SU-DHL-6 (cell line): ENCODE results near the gene STYXL1.
"Not testable (repeated sequence)": the region's sequence is repeated elsewhere in the genome, so short reads cannot be mapped to it uniquely, and the experiment has no call there.

Experiments
- H2AFZ ChIP-seq: fragments of 200-600 bp; sonication (generic); 2 replicates; pipeline ENCODE4 v1.6.1; 2014; ENCODE audit warnings: low read depth, mild to moderate bottlenecking, moderate library complexity, mixed read lengths, antibody characterized with exemption, low read length; ENCODE audit not compliant: severe bottlenecking
- H3F3A ChIP-seq: fragments of 200-600 bp; shearing (Covaris generic); 2 replicates; pipeline ENCODE4 v1.6.0; 2016; ENCODE audit warnings: antibody characterized with exemption, mild to moderate bottlenecking; ENCODE audit not compliant: insufficient read depth
- H3K27ac ChIP-seq: fragments of 200-600 bp; sonication (generic); 2 replicates; pipeline ENCODE4 v1.5.1; 2016; ENCODE audit warnings: low read depth, mild to moderate bottlenecking, low read length, moderate library complexity, mixed read lengths
- H3K27me3 ChIP-seq: fragments of 200-600 bp; sonication (generic), shearing (Covaris generic); 2 replicates; pipeline ENCODE4 v1.6.0; 2014; ENCODE audit warnings: mild to moderate bottlenecking, low read length
- H3K36me3 ChIP-seq: fragments of 200-600 bp; sonication (generic); 2 replicates; pipeline ENCODE4 v1.6.1; 2014; ENCODE audit warnings: mild to moderate bottlenecking, low read length, mixed read lengths
- H3K4me2 ChIP-seq: fragments of 300-600, 200-600 bp; shearing (Covaris generic), sonication (generic); 2 replicates; pipeline ENCODE4 v1.6.0; 2014; ENCODE audit warnings: low read length, low read depth, mild to moderate bottlenecking; ENCODE audit not compliant: poor library complexity, severe bottlenecking
- H3K4me3 ChIP-seq: fragments of 200-600 bp; sonication (generic); 2 replicates; pipeline ENCODE4 v1.5.1; 2014; ENCODE audit warnings: antibody characterized with exemption, low read length, mild to moderate bottlenecking, mixed read lengths; ENCODE audit not compliant: insufficient read depth, poor library complexity, severe bottlenecking
- H3K79me2 ChIP-seq: fragments of 200-600 bp; sonication (generic); 2 replicates; pipeline ENCODE4 v1.6.1; 2014; ENCODE audit warnings: mild to moderate bottlenecking, low read length, moderate library complexity; ENCODE audit not compliant: insufficient read depth
- H3K9ac ChIP-seq: fragments of 200-600 bp; sonication (generic); 2 replicates; pipeline ENCODE4 v1.7.0; 2014; ENCODE audit warnings: mild to moderate bottlenecking, low read length
- H3K9me2 ChIP-seq: fragments of 200-600 bp; sonication (generic); replicated peaks from 2 replicates; pipeline ENCODE4 v1.6.1; 2014; ENCODE audit warnings: low read length; ENCODE audit not compliant: insufficient read depth
- H3K9me3 ChIP-seq: fragments of 200-600 bp; sonication (generic); 2 replicates; pipeline ENCODE4 v1.6.1; 2014; ENCODE audit warnings: low read length, mixed read lengths; ENCODE audit not compliant: insufficient read depth
- H4K20me1 ChIP-seq: fragments of 200-600 bp; sonication (generic); 2 replicates; pipeline ENCODE4 v1.6.1; 2014; ENCODE audit warnings: low read depth, mild to moderate bottlenecking, antibody characterized with exemption, low read length, moderate library complexity, mixed read lengths
- EZH2phosphoT487 ChIP-seq: fragments of 200-600 bp; sonication (generic), shearing (Covaris generic); conservative IDR thresholded peaks from 2 replicates; pipeline ENCODE4 v1.6.1; 2018; ENCODE audit warnings: mild to moderate bottlenecking, antibody characterized with exemption, low read length, moderate library complexity, mixed read lengths
- TF ChIP-seq, protein P1 (sequence below): fragments of 200-600 bp; sonication (generic); IDR thresholded peaks from one replicate; pipeline ENCODE4 v1.5.1; 2017; ENCODE audit warnings: antibody characterized with exemption, mild to moderate bottlenecking, low read length, moderate library complexity; ENCODE audit not compliant: insufficient read depth, poor library complexity, severe bottlenecking

The STYXL1 gene

DNA sequence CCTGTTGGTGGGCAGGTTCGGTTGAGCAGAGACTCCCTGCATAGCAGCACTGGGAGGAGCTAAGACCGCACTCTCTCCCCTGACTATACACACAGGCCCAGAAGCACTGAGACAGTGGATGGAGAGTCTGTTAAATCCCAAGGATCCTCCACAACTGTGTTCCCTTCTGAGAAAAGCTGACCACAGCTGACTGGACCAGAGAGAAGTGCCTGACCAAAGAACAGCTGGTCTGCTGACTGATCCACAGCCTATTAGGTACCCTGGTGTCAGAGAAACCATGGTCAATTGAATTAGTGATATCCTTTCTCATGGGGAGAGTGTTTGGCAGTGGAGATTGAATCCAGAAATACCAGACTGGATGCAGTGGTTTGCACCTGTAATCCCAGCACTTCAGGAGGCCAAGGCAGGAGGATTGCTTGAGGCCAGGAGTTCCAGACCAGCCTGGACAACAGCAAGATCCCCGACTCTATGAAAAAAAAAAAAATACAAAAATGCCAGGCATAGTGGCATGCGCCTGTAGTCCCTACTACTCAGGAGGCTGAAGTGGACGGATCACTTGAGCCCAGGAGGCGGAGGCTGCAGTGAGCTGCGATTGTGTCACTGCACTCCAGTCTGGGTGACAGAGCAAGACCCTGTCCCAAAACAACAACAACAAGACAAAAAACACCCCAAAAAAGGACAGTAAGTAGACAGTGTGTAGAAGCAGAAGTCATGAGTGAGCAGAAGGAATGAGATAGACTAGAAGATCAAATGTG, 25.6 kb downstream of the STYXL1 start:
- Histone ChIP-seq H3K4me3 (no peak overlapping the region), H3K27ac (no peak overlapping the region), H3K9me3 (no peaks in the 10 kb centered on the region), H3K4me2 (no peak overlapping the region), H4K20me1 (no peaks in the 10 kb centered on the region), H3F3A (no peaks in the 10 kb centered on the region), H2AFZ (no peak overlapping the region), H3K27me3 (no peaks in the 10 kb centered on the region), H3K36me3 (no peaks in the 10 kb centered on the region), H3K9ac (no peak overlapping the region), H3K9me2 (no peaks in the 10 kb centered on the region), H3K79me2 (no peaks in the 10 kb centered on the region)
- no peak for TF ChIP-seq EZH2phosphoT487
- TF ChIP-seq, protein P1, sequence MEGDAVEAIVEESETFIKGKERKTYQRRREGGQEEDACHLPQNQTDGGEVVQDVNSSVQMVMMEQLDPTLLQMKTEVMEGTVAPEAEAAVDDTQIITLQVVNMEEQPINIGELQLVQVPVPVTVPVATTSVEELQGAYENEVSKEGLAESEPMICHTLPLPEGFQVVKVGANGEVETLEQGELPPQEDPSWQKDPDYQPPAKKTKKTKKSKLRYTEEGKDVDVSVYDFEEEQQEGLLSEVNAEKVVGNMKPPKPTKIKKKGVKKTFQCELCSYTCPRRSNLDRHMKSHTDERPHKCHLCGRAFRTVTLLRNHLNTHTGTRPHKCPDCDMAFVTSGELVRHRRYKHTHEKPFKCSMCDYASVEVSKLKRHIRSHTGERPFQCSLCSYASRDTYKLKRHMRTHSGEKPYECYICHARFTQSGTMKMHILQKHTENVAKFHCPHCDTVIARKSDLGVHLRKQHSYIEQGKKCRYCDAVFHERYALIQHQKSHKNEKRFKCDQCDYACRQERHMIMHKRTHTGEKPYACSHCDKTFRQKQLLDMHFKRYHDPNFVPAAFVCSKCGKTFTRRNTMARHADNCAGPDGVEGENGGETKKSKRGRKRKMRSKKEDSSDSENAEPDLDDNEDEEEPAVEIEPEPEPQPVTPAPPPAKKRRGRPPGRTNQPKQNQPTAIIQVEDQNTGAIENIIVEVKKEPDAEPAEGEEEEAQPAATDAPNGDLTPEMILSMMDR = no peak

DNA sequence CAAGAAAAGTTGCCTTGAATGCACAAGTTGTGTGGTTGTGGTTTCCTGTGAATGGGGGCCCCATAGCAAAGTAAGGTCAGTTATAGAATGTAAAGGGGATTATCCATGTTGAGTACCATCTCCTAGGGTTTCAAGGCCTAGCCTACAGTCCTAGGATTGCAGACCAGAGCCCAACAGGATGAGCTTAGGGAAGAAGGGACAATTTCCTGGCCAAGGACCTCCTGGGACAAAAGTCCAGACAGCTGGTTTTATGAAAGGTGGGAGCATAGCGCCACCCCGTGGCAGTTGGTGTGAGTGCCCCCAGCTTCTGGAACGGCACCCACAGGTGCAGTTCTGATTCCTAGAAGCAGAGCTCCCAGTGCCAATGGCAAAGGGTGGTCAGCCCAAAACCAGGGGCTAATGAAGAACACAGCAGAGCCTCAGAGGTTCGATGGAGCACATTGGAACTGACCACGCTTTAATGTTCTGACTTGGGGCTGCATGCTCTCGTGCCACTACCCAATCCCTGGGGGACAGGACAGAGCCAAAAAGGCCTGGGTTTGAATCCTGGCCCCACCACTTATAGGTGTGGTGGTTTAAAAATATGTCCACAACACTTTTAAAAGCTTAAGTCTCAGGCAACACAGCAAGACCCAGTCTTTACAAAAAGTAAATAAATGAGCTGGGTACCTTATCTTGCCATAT, 27.6 kb downstream of the STYXL1 start:
- Histone ChIP-seq H4K20me1 (no peaks in the 10 kb centered on the region), H3K4me2 (no peak overlapping the region)

DNA sequence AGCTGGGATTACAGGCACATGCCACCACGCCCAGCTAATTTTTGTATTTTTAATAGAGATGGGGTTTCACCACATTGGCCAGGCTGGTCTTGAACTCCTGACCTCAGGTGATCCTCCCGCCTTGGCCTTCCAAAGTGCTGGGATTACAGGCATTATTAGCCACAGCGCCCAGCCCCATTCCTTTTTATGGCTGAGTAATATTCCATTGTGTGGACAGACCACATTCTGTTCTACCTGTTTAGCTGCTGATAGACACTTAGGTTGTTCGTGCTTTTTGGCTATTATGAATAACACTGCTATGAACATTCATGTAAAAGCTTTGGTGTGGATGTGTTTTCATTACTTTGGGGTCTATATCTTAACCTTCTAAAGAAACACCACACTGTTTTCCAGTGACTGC, 29.3 kb downstream of the STYXL1 start:
- not testable (repeated sequence) for H3K4me2 ChIP-seq, H3K36me3 ChIP-seq, H3K9me2 ChIP-seq, H3K27ac ChIP-seq, H3K4me3 ChIP-seq, H3K9ac ChIP-seq, H4K20me1 ChIP-seq, H3K27me3 ChIP-seq, H3K9me3 ChIP-seq, H3K79me2 ChIP-seq, H2AFZ ChIP-seq, H3F3A ChIP-seq

More for the DNA sequence above, 27.6 kb downstream of the STYXL1 start:
- H3F3A ChIP-seq = no peaks in the 10 kb centered on the region
- H3K79me2 ChIP-seq = no peaks in the 10 kb centered on the region
- H3K27me3 ChIP-seq = no peaks in the 10 kb centered on the region
- no peaks in the 10 kb centered on the region for H3K9me2 ChIP-seq
- TF ChIP-seq, protein P1 = peak; percentile 95
- TF ChIP-seq EZH2phosphoT487 = no peak
- no peak overlapping the region for H3K9ac ChIP-seq
- H2AFZ ChIP-seq = no peak overlapping the region
- no peaks in the 10 kb centered on the region for H3K9me3 ChIP-seq
- H3K27ac ChIP-seq = no peak overlapping the region
- no peaks in the 10 kb centered on the region for H3K36me3 ChIP-seq
- H3K4me3 ChIP-seq = no peak overlapping the region
